Measurements from ENCODE around the gene PLK1. TPM values are rescaled to one million over a fixed set of nuclear protein-coding genes. Genes with fewer than 3 reads are reported as not detected.

Gene PLK1
- total and polyA plus RNA-seq, 2 of the 13 experiments (the other 11 are each of a cell fraction or from before 2014, with no cell fraction given): 71.5 to 76.3 TPM

- TF ChIP-seq ZNF142 (CRISPR knock-in tag; IDR thresholded peaks at IDR 0.05): peak; percentile 29; the same call in 1 of the 2 replicates
- TF ChIP-seq MTF2 (CRISPR knock-in tag; IDR thresholded peaks at IDR 0.05; ENCODE audit: borderline replicate concordance): 0 out of 2 replicates have a peak, but pooled peaks have one; percentile 17
- no peak for TF ChIP-seq THAP8 (CRISPR knock-in tag; IDR thresholded peaks at IDR 0.05; ENCODE audit: borderline replicate concordance)
- TF ChIP-seq ZGPAT (CRISPR knock-in tag; IDR thresholded peaks at IDR 0.05): peak; percentile 38; the same call in 1 of the 2 replicates
- peak; percentile 89 for TF ChIP-seq XRCC5 (optimal IDR thresholded peaks at IDR 0.05; ENCODE audit: low read length)
- peak; percentile 48; the same call in 1 of the 2 replicates for TF ChIP-seq ZNF224 (CRISPR knock-in tag; IDR thresholded peaks at IDR 0.05)
- TF ChIP-seq ZNF687 (CRISPR knock-in tag; IDR thresholded peaks at IDR 0.05): peak; percentile 92
- TF ChIP-seq DRAP1 (CRISPR knock-in tag; IDR thresholded peaks at IDR 0.05): no peak
- TF ChIP-seq IRX3 (CRISPR knock-in tag; IDR thresholded peaks at IDR 0.05; ENCODE audit: borderline replicate concordance, low read depth): 0 out of 2 replicates have a peak, but pooled peaks have one; percentile 61
- peak; percentile 39; the same call in 1 of the 2 replicates for TF ChIP-seq GTF3A (CRISPR knock-in tag; conservative IDR thresholded peaks at IDR 0.05)
- 0 out of 2 replicates have a peak, but pooled peaks have one; percentile 67 for TF ChIP-seq TRAFD1 (CRISPR knock-in tag; IDR thresholded peaks at IDR 0.05; ENCODE audit: borderline replicate concordance)
Observed at GRCh38 chr16:23694644-23695373, 16.1 kb downstream of the PLK1 start (continued).

Data from HepG2 (cell line).